Cardiac septum (tissue), 1 donor: ENCODE results near the gene SPINK7. TPM values are rescaled to one million over a fixed set of nuclear protein-coding genes. Genes with fewer than 3 reads are reported as not detected.
"Not testable (repeated sequence)": the region's sequence is repeated elsewhere in the genome, so short reads cannot be mapped to it uniquely, and the experiment has no call there.

Experiments
- DNase-seq: peaks from one replicate; pipeline ENCODE4 v3.0.0-alpha.2; 2020; ENCODE audit warnings: low spot score
- intact Hi-C: fragments of 100-400 bp; cut with DNase I; formaldehyde crosslinking; loops from one replicate; pipeline ENCODE4 v1.14.0; 2022
- long read RNA-seq: library from polyadenylated mRNA; unstranded; transcript quantifications from one replicate; pipeline ENCODE4 v2.0.0, GENCODE V29; 2021
- total RNA-seq: library from RNA; stranded (reverse); fragmentation: NEBNext Ultra II Directional; extraction: Animal tissue kit (Norgen Biotek cat#: 25700); gene quantifications from one replicate; pipeline ENCODE4 v1.2.1, GENCODE V29; 2021
- donor health status: DM: no; HTN: no; CAD: no.

The SPINK7 gene
- total RNA-seq = not detected
- long read RNA-seq = 0 reads

DNA sequence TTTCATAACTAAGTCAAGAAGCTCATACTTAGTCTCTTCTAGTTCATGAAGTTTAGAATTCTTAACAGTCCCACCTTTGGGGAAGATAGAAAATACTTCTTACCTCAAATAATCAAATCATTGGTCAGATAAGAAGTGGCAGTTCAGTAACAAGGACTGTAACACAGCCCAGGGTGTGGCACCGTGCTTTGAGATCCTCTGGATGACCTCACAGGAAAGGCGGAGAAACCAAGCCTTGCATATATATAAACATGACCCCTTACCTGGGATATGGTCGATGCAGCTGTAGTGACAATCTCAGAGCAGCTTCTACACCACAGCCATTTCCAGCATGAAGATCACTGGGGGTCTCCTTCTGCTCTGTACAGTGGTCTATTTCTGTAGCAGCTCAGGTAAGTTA lies at the start of gene SPINK7:
SPINK7 (plus strand) TSS at position 271 of the 400 bp plus-strand sequence; CDS start at position 332, 61 bp downstream.
- intact Hi-C loops = no loop called here

DNA sequence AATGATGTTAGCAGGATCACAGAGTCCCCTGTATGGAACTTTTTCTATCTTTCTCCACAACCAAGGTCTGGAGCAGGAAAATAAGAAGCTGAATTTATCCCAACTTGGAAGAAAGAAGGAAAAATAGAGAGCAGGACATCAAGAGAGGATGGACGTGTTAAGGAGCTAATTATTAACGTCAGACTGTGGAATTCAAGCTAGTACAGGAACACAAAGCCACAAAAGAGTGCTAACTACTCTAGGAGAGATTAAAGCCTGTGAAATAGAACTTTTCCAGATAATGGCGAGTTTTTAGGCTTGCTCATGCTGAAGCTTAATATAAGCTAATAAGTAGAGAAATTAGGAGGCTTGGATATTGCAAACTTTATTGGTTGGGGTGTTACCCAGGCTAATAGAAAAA lies 44.3 kb upstream of the SPINK7 start:
- intact Hi-C loops = no loop called here
- no peak for DNase-seq

More for the DNA sequence above, at the start of gene SPINK7:
- DNase-seq = no peak

DNA sequence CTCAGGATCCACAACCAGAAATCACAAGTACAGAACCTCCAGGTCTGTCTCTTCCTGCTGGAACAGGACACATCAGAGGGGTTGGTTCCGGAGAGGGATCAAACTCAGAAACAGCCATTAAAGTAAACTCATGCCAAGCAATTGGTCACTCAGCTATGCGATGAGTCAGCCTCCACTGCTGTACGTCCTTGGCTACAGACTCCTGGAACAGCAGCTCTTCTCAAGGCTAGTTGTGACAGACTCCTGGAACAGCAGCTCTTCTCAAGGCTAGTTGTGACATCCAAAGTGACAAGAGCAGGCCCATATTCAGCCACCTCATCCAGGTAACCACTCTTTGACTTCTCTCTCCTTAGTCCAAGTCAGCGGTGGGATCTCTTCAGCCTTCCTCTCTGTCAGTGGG lies 43.7 kb upstream of the SPINK7 start, which contains the start of gene SPINK13:
SPINK13 (plus strand) TSS at position 229 of the 400 bp plus-strand sequence. CDS start 1,279 bp downstream, outside the sequence.
- intact Hi-C loops = no loop called here

DNA sequence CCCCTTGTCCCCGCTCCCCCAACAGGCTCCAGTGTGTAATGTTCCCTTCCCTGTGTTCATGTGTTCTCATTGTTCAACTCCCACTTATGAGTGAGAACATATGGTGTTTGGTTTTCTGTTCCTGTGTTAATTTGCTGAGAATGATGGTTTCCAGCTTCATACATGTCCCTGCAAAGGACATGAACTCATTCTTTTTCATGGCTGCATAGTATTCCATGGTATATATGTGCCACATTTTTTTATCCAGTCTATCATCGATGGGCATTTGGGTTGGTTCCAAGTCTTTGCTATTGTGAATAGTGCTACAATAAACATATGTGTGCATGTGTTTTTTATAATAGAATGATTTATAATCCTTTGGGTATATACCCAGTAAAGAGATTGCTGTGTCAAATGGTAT lies 37.1 kb upstream of the SPINK7 start:
- intact Hi-C loops, DNase-seq: not testable (repeated sequence)

More for the DNA sequence above, 43.7 kb upstream of the SPINK7 start, which contains the start of gene SPINK13:
- no peak for DNase-seq

DNA sequence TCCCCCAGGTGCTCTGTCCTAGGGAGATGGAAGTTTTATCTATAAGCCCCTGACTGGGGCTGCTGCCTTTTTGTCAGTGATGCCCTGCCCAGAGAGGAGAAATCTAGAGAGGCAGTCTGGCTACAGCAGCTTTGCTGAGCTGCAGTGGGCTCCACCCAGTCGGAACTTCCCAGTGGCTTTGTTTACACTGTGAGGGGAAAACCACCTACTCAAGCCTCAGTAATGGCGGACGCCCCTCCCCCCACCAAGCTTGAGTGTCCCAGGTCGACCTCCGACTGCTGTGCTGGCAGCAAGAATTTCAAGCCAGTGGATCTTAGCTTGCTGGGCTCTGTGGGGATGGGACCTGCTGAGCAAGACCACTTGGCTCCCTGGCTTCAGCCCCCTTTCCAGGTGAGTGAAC lies 31.3 kb upstream of the SPINK7 start:
- intact Hi-C loops, DNase-seq: not testable (repeated sequence)

DNA sequence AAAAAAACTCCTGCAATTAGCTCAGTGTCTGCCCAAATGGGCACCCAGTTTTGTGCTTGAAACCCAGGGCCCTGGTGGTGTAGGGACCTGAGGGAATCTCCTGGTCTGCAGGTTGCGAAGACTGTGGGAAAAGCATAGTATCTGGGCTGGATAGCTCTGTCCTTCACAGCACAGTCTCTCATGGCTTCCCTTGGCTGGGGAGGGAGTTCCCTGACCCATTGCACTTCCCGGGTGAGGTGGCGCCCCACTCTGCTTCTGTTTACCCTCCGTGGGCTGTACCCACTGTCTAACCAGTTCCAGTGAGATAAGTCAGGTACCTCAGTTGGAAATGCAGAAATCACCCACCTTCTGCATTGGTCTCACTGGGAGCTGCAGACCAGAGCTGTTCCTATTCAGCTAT lies 30.9 kb upstream of the SPINK7 start:
- DNase-seq, intact Hi-C loops: not testable (repeated sequence)

DNA sequence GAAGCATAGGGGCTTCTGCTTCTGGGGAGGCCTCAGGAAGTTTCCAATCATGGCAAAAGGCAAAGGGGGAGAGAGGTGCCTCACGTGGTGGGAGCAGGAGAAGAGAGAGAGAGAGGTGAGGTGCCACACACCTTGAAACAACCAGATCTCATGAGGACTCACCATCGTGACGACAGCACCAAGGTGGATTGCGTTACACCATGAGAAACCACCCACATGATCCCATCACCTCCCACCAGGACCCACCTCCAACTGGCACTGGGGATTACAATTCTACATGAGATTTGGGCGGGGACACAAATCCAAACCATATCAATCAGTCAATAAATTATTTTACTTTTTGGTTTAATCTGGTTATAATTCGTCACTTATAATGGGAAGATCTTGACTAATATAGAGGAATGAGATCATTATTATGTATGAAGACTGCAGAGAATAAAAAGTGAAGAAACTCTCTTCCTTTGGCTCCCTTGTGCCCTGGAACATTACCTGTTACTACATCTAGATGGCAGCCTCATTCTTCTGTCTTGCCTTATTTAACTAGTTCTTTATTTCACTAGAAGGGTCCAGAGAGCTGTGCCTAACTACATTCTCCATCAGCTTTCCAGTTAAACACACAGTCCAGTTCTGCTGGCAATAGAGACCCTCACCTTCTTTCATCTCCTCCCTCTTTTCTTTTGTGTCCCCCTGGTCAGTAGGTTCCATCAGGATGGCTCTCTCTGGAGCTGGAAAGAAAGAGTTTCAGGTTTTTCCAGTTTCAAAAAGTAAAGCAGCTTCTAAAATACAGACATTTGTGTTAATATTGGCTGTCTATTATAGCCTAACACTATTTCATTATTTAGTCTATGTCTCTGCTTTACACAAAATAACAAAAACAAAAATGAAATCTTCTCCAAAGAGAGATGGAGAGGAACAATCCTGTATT lies 21.7 kb upstream of the SPINK7 start:
- DNase-seq = no peak
- intact Hi-C loops = loop anchor here (5.0 to 10.0 kb wide), 3 partner anchors 82 to 442 kb away; no protein-coding TSS in a partner anchor

DNA sequence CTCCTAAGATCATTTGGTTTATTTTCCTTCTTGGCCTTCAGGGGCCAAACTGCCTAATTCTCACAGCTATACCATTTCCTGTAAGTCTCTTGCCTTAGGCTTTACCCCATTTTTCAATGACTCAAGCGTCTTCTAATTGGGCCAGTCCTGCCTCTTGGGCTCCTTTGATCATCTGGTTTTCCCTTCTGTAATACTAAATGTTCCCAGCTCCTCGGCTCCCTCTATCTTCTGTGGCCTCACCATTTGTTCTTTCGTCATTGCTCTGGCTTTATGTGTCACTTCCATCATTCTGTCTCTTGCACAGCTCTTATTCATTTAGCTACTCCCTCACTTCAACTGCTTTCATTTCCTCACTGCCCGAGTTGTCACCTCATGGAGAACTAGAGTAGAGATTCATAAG lies 14.5 kb upstream of the SPINK7 start:
- intact Hi-C loops = loop anchor here (10.0 kb wide), 1 partner anchor 147 kb away; no protein-coding TSS in a partner anchor
- DNase-seq = no peak

DNA sequence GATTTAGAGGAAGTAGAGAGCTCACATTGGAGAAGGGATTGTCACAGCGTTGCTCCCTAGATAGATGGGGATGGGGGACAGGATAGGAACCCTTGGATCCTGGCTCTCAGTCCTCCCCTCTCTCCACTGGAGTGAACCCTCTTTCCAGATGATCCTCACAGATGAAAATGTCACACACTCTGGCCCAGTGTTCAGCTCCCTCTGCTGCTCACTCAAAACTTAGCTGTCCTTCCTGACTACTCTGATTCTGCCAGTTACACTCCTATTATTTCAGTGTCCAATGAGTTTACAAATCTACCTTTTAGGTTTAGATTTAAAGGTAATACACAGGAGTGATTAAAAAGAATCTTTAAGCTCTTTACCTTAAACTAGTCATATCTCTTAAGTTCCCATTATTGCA lies 5.8 kb upstream of the SPINK7 start:
- intact Hi-C loops = no loop called here
- no peak for DNase-seq

DNA sequence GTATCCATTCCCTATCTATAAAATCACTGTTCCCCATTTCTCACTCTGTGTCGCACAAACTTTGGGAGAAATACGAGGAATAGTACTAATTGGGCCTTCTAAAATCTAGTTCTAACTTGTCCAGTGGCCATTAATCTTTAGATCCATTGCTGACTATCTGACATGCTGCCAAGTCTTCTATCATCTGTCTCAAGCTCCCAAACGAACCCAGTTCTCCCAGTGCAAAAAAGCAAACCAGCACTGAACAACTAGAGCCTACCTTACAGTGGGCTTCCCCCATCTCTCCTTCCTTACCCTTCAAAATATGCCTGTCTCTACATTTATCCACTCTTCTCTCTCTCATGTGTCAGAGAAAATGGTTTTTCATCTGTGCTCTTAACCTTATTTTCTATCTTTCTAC lies 3.2 kb upstream of the SPINK7 start:
- no peak for DNase-seq
- intact Hi-C loops = no loop called here

DNA sequence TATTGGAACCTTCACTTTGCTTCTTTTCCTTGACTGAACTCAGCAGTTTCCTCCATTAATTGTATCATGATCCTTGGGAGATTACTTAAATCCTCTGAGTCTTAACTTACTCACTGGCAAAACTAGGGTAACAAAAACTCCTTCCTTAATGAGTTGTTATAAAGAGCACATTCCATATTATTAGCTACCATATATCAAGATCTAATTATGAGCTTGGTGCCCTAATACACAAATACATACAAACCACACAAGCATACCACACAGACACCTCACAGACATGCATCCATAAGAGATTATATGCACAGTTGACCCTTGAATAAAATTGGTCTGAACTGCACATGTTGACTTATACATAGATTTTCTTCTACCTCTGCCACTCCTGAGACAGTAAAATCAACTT lies 2.5 kb upstream of the SPINK7 start:
- no peak for DNase-seq
- intact Hi-C loops = no loop called here

DNA sequence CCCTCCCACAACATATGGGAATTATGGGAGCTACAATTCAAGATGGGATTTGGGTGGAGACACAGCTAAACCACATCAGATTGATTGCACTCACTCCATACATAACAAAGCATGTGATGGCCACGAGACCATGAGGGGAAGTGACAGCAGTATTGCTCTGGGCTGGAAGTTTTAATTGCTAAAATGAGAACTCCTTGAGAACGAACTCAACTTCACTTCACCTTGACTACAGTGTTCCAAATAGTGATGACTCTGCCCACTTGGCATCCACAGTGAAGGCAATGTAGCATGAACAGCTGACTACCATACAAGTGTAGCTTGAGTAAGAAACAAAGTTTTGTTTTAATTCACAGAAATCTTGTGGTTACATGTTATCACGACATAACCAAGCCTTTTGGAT lies 739 bp upstream of the SPINK7 start:
- DNase-seq = no peak
- intact Hi-C loops = no loop called here

DNA sequence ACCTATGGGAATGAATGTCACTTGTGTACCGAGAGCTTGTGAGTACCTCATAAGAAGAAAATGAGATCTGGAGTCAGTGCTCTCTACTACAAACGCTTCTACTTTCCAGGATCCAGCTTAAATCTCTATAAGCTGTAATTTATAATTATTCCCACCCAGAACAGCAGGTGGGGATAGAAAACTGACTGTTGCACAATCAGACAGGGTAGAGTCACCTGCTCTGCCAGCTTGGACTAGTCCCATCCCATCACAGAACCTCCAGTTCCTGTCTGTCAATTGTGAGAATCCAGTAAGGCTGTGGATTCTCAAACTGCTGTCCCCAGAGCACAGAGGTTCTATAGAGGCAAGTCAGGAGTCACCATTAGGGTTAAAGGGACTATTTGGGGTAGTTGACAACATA lies 2.0 kb downstream of the SPINK7 start:
- intact Hi-C loops = no loop called here
- DNase-seq = no peak

DNA sequence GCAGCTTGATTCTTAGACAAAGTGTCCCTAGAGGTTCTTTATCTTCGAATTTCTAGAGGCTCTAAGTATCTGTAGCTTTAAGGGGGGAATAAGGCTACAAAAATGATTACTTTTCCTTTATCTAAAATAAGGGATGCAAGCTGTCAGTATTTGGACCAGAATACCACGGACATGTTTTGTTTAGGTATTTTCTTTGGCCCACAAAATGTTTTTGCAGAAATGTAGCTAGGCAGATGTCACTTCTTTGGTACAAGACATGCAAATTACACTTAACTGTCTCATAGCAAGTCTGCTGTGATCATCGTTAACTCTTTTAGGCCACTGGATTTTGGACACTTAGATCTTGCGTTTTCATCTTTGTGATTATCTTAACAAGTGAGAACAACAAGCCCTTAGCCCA lies 2.5 kb downstream of the SPINK7 start:
- intact Hi-C loops = no loop called here
- DNase-seq = no peak

DNA sequence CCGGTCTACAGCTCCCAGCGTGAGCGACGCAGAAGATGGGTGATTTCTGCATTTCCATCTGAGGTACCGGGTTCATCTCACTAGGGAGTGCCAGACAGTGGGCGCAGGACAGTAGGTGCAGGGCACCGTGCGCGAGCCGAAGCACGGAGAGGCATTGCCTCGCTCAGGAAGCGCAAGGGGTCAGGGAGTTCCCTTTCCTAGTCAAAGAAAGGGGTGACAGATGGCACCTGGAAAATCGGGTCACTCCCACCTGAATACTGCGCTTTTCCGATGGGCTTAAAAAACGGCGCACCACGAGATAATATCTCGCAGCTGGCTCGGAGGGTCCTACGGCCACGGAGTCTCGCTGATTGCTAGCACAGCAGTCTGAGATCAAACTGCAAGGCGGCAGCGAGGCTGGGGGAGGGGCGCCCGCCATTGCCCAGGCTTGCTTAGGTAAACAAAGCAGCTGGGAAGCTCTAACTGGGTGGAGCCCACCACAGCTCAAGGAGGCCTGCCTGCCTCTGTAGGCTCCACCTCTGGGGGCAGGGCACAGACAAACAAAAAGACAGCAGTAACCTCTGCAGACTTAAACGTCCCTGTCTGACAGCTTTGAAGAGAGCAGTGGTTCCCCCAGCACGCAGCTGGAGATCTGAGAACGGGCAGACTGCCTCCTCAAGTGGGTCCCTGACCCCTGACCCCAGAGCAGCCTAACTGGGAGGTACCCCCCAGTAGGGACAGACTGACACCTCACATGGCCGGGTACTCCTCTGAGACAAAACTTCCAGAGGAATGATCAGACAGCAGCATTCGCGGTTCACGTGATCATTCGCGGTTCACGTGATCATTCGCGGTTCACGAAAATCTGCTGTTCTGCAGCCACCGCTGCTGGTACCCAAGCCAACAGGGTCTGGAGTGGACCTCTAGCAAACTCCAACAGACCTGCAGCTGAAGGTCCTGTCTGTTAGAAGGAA lies 8.1 kb downstream of the SPINK7 start:
- DNase-seq, intact Hi-C loops: not testable (repeated sequence)

DNA sequence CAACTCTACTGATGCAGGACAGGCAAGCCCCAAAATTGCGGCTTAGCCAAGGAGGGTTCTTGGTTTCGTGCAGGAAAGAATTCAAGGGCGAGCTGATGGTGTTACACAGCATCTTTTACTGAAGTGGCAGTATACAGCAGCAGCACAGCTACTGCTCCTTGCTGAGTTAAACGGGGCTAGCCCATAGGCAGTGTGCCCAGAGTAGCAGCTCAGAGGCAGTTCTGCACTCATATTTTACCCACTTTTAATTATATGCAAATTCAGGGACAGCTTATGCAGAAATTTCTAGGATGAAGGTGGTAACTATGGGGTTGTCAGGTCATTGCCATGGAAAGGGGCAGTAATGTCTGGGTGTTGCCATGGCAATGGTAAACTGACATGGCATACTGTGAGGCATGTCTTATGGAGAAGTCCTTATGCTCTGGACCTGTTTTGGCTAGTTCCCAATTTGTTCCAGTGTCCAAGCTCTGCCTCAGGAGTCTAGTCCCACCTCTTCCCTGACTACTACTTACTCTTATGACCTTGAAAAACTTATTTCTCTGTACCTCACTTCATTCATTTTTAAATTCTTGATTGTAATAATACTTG lies 21.1 kb downstream of the SPINK7 start:
- no peak for DNase-seq
- intact Hi-C loops = no loop called here

DNA sequence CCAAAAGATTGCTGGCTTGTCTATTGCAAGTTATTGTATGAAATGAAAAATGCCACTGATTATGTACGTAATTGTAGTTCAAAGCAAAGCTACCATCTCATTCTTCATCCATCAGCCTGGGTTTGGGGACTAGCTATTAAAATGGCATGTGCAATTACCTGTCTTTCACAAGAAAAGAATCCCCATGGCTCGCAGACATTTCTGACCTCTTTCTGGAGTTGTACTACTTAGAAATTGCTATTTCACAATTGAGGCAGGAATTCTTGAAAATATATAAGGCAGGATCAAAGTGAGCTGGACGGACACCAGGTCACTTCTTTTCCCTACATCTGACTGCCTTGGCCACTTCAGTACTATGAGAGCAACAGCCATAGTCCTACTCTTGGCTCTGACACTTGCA lies 23.0 kb downstream of the SPINK7 start, which contains the start of gene SPINK9:
SPINK9 (plus strand) TSS at position 301 of the 400 bp plus-strand sequence; CDS start at position 356, 55 bp downstream.
- intact Hi-C loops = no loop called here
- DNase-seq = no peak

DNA sequence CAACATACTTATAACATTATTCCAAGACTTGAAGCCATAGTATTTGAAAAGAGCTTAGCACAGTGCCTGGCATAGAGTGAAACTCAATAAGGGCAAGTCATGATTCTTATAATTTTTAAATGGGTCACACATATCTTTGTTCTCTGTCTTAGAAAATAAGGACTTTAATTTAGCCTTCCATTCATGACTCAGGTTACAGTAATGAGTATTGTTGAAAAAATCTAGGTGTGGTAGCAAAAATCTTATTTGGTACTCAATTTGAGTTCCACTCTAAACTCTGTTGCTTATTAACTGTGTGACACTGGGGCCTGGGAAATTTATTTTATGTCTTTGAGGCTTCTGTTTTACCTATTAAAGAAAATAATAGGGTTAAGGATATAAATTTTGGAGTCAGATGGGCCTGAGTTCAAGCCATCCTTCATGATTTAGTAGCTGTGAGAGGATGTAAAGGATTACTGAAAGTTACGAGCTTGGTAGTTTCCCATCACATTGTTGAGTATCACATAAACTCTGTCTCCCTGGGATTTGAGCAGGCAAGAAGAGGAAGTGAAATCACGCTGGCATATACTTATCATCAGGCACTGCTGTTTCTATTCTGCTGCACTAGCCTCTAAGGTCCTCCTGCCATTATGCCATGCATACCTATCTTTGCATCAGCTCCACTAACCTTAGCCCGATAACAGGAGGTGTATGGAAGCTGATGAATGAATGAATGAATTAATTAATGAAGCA lies 24.6 kb downstream of the SPINK7 start:
- no peak for DNase-seq
- intact Hi-C loops = no loop called here
